Neural cell (in vitro differentiated cells): ENCODE results near the gene BICRAL.

Experiments
- EP300 ChIP-seq: fragments of 450-650 bp; conservative IDR thresholded peaks from 2 replicates; pipeline ENCODE4 v1.6.1; 2014; ENCODE audit warnings: antibody characterized with exemption, mild to moderate bottlenecking, moderate library complexity; ENCODE audit not compliant: poor library complexity, severe bottlenecking
- EZH2 ChIP-seq: fragments of 200-600, 300-800 bp; shearing (Covaris generic), sonication (generic); IDR thresholded peaks from 2 replicates; pipeline ENCODE4 v1.6.1; 2014; ENCODE audit warnings: antibody characterized with exemption, low read length, borderline replicate concordance, mild to moderate bottlenecking; ENCODE audit not compliant: insufficient read depth, poor library complexity, severe bottlenecking
- MXI1 ChIP-seq: fragments of 450-650 bp; conservative IDR thresholded peaks from 2 replicates; pipeline ENCODE4 v1.6.1; 2014; ENCODE audit warnings: antibody characterized with exemption, mild to moderate bottlenecking; ENCODE audit not compliant: poor library complexity, severe bottlenecking
- REST ChIP-seq: IDR thresholded peaks from 2 replicates; pipeline ENCODE4 v1.6.1; 2012; ENCODE audit warnings: borderline replicate concordance
- TAF1 ChIP-seq: IDR thresholded peaks from 2 replicates; pipeline ENCODE4 v1.6.1; 2012; ENCODE audit warnings: low read depth
- TF ChIP-seq, protein P1 (sequence below): fragments of 450-650 bp; IDR thresholded peaks from 2 replicates; pipeline ENCODE4 v1.5.1; 2014; ENCODE audit warnings: antibody characterized with exemption, mild to moderate bottlenecking, moderate library complexity; ENCODE audit not compliant: poor library complexity, severe bottlenecking

DNA sequence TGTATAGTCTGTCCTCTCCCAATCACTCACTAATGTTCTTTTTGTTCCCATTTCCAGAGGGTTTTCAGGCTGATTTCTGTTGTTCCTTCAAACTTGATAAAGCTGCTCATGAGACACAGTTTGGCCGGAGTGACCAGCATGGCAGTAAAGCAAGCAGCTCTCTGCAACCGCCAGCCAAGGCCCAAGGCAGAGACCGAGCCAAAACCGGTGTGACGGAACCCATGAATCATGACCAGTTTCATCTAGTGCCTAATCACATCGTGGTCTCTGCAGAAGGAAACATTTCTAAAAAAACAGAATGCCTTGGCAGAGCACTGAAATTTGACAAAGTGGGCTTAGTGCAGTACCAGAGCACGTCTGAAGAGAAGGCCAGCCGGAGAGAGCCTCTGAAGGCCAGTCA lies 82.8 kb downstream of the BICRAL start:
- TF ChIP-seq, protein P1, sequence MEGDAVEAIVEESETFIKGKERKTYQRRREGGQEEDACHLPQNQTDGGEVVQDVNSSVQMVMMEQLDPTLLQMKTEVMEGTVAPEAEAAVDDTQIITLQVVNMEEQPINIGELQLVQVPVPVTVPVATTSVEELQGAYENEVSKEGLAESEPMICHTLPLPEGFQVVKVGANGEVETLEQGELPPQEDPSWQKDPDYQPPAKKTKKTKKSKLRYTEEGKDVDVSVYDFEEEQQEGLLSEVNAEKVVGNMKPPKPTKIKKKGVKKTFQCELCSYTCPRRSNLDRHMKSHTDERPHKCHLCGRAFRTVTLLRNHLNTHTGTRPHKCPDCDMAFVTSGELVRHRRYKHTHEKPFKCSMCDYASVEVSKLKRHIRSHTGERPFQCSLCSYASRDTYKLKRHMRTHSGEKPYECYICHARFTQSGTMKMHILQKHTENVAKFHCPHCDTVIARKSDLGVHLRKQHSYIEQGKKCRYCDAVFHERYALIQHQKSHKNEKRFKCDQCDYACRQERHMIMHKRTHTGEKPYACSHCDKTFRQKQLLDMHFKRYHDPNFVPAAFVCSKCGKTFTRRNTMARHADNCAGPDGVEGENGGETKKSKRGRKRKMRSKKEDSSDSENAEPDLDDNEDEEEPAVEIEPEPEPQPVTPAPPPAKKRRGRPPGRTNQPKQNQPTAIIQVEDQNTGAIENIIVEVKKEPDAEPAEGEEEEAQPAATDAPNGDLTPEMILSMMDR = no peak
- TF ChIP-seq EP300 (no peak), EZH2 (no peak), TAF1 (no peak), MXI1 (no peak), REST (no peak)
